OCI-LY1 (cell line): ENCODE measurements around the gene INPP5K.

ENCODE experiments used
- CTCF ChIP-seq: fragments of 200-600 bp; sonication (generic), shearing (Covaris generic); IDR thresholded peaks from 2 replicates; pipeline ENCODE4 v1.5.1; 2017; ENCODE audit warnings: mild to moderate bottlenecking, antibody characterized with exemption, low read length, moderate library complexity, mixed read lengths
- EZH2 ChIP-seq: fragments of 200-600 bp; sonication (generic), shearing (Covaris generic); IDR thresholded peaks from 2 replicates; pipeline ENCODE4 v1.8.0; 2017; ENCODE audit warnings: borderline replicate concordance, mixed run types, mild to moderate bottlenecking, antibody characterized with exemption, low read length, moderate library complexity, mixed read lengths

DNA sequence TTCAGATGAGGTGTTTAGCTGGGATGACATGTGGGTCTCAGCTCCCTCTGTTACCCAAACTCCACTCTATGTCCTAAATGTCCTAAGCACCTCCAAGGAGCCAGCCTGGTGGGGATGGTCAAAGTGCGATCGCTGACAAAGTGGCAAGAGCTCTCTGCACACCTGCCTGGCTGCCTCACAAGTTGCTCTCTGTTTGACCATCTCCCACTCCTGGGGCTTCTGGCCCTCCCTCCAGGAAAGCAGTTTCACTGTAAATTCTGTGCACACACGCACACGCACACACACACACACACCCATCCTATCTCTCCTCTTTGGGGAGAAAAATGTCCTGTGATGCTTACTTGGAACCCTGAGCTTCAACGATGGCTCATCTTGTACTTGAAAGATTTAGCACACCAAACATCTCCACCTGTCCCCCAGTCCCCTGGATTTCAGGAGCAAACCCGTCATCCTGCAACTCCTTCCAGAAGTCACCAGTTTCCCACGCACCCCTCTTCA, 44.5 kb upstream of the INPP5K start:
- TF ChIP-seq CTCF (no peak), EZH2 (no peak)
